Fibroblast of peridontal ligament (primary cell): ENCODE data around the gene CDH4.

Source experiments
- DNase-seq: peaks from one replicate; pipeline ENCODE4 v3.0.0-alpha.2; 2010; ENCODE audit errors: extremely low read depth

The CDH4 gene

GRCh38 chr20:61753316-61753942 is 501.4 kb downstream of the CDH4 start:
- no peak for DNase-seq

GRCh38 chr20:61753987-61754956 is 502.2 kb downstream of the CDH4 start:
- no peak for DNase-seq

- DNase-seq: no peak
Observed at GRCh38 chr20:61754976-61755778, 503.1 kb downstream of the CDH4 start.

- DNase-seq: no peak
Observed at GRCh38 chr20:61755971-61756845, 504.1 kb downstream of the CDH4 start.

- DNase-seq: no peak
Observed at GRCh38 chr20:61756966-61757677, 505.1 kb downstream of the CDH4 start.

- no peak for DNase-seq
Observed at GRCh38 chr20:61757678-61758563, 505.9 kb downstream of the CDH4 start.

GRCh38 chr20:61758564-61759200 is 506.6 kb downstream of the CDH4 start:
- DNase-seq: no peak

- no peak for DNase-seq
Observed at GRCh38 chr20:61759286-61760065, 507.4 kb downstream of the CDH4 start.

- DNase-seq: no peak
Observed at GRCh38 chr20:61760321-61760720, 508.3 kb downstream of the CDH4 start.

- DNase-seq: no peak
Observed at GRCh38 chr20:61760731-61761130, 508.7 kb downstream of the CDH4 start.

- DNase-seq: no peak
Observed at GRCh38 chr20:61761453-61762166, 509.5 kb downstream of the CDH4 start.

GRCh38 chr20:61762167-61762710 is 510.2 kb downstream of the CDH4 start:
- no peak for DNase-seq

- no peak for DNase-seq
Observed at GRCh38 chr20:61762886-61763739, 511.1 kb downstream of the CDH4 start.

GRCh38 chr20:61763740-61764400 is 511.8 kb downstream of the CDH4 start:
- DNase-seq: no peak

GRCh38 chr20:61764471-61765025 is 512.5 kb downstream of the CDH4 start:
- no peak for DNase-seq
